Astrocyte of the cerebellum (primary cell): ENCODE data around the gene DACH1.

Experiments
- DNase-seq: peaks from one replicate; pipeline ENCODE4 v3.0.0-alpha.2; 2011; ENCODE audit warnings: low read depth
- H3K4me3 ChIP-seq: 2 replicates; pipeline ENCODE4 v1.5.1; 2011; ENCODE audit warnings: mild to moderate bottlenecking, low read depth, low read length, moderate library complexity
- CTCF ChIP-seq: IDR thresholded peaks from 2 replicates; pipeline ENCODE4 v1.5.1; 2012; ENCODE audit warnings: low read length, low read depth, moderate library complexity, mild to moderate bottlenecking; ENCODE audit errors: missing control alignments
- in situ Hi-C: cut with HindIII; loops from 2 replicates; pipeline ENCODE4 v1.10.0; 2017; ENCODE audit warnings: low sequenced_read_pairs

The DACH1 gene

GRCh38 chr13:71606818-71607217 is 260.2 kb downstream of the DACH1 start:
- no peak overlapping the region for H3K4me3 ChIP-seq
- in situ Hi-C loops: no loop called here
- no peak for DNase-seq
- no peak for TF ChIP-seq CTCF

- DNase-seq: no peak
- in situ Hi-C loops: no loop called here
- TF ChIP-seq CTCF: no peak
- H3K4me3 ChIP-seq: no peak overlapping the region
Measured at GRCh38 chr13:71605744-71606143, 261.3 kb downstream of the DACH1 start.

- in situ Hi-C loops: no loop called here
- H3K4me3 ChIP-seq: no peak overlapping the region
- TF ChIP-seq CTCF: no peak
- DNase-seq: no peak
Measured at GRCh38 chr13:71603255-71603654, 263.7 kb downstream of the DACH1 start.

GRCh38 chr13:71602344-71602743 is 264.7 kb downstream of the DACH1 start:
- no peak for TF ChIP-seq CTCF
- no peak overlapping the region for H3K4me3 ChIP-seq
- DNase-seq: no peak
- in situ Hi-C loops: no loop called here

- DNase-seq: no peak
- in situ Hi-C loops: no loop called here
- no peak overlapping the region for H3K4me3 ChIP-seq
- TF ChIP-seq CTCF: no peak
Measured at GRCh38 chr13:71597150-71597549, 269.9 kb downstream of the DACH1 start.

GRCh38 chr13:71596116-71596515 is 270.9 kb downstream of the DACH1 start:
- DNase-seq: no peak
- no peak overlapping the region for H3K4me3 ChIP-seq
- in situ Hi-C loops: no loop called here
- no peak for TF ChIP-seq CTCF

- TF ChIP-seq CTCF: no peak
- H3K4me3 ChIP-seq: no peak overlapping the region
- no peak for DNase-seq
- in situ Hi-C loops: no loop called here
Measured at GRCh38 chr13:71593566-71593965, 273.4 kb downstream of the DACH1 start.
